Tibial nerve (tissue), 4 donors: ENCODE measurements around the gene OR13H1. TPM values are rescaled to one million over a fixed set of nuclear protein-coding genes. Genes with fewer than 3 reads are reported as not detected.
"Not testable (repeated sequence)": the region's sequence is repeated elsewhere in the genome, so short reads cannot be mapped to it uniquely, and the experiment has no call there.

Source experiments
- DNase-seq, 2 donors: peaks; one replicate each; pipeline ENCODE4 v3.0.0-alpha.2; 2019; ENCODE audit warnings: low spot score in 2 of 2
- H3K27ac ChIP-seq, 4 donors: fragments of 200-600 bp; sonication (generic) in 3 of 4; one replicate each; pipeline ENCODE4 v1.5.1; 2017 to 2019; ENCODE audit warnings: mild to moderate bottlenecking in 1 of 4
- H3K27me3 ChIP-seq, 2 donors: fragments of 200-600 bp; sonication (generic) in 1 of 2; one replicate each; pipeline versions ENCODE4 v1.5.1 to v1.6.0; 2017 to 2019
- H3K36me3 ChIP-seq, 3 donors: fragments of 200-600 bp; sonication (generic); one replicate each; pipeline ENCODE4 v1.5.1; 2018 to 2019
- H3K4me1 ChIP-seq, 4 donors: fragments of 200-600 bp; sonication (generic) in 3 of 4; one replicate each; pipeline ENCODE4 v1.5.1; 2017 to 2019
- H3K4me3 ChIP-seq, 4 donors: fragments of 200-600 bp; sonication (generic) in 3 of 4; one replicate each; pipeline ENCODE4 v1.5.1; 2017 to 2019; ENCODE audit warnings: mild to moderate bottlenecking in 1 of 4, moderate library complexity in 1 of 4
- H3K9me3 ChIP-seq, 4 donors: fragments of 200-600 bp; sonication (generic) in 3 of 4; one replicate each; pipeline ENCODE4 v1.5.1; 2017 to 2019
- CTCF ChIP-seq, 5 experiments: fragments of 200-600 bp in 3 of 5; fragments of 450-650 bp in 2 of 5; sonication (generic) in 3 of 5; IDR thresholded peaks; one replicate each; pipeline ENCODE4 v1.5.1; 2016 to 2019; ENCODE audit warnings: antibody characterized with exemption in 5 of 5, mild to moderate bottlenecking in 3 of 5, moderate library complexity in 2 of 5
- EP300 ChIP-seq, 2 donors: sonication (generic); formaldehyde crosslinking; IDR thresholded peaks; one replicate each; pipeline ENCODE4 v1.6.1; 2017; ENCODE audit warnings: antibody characterized with exemption in 2 of 2, mild to moderate bottlenecking in 1 of 2
- POLR2A ChIP-seq, 2 donors: fragments of 450-650 bp; IDR thresholded peaks; one replicate each; pipeline ENCODE4 v1.6.1; 2017; ENCODE audit warnings: antibody characterized with exemption in 2 of 2, mild to moderate bottlenecking in 2 of 2, moderate library complexity in 2 of 2
- WGBS, 2 donors: methylation state at CpG; one replicate each; pipeline ENCODE4 v1.1.5; 2018; 5-methylcytosine and 5-hydroxymethylcytosine counted together
- total RNA-seq, 4 donors: library from RNA; depleted of rRNA; stranded (reverse); fragments of >200 nt; gene quantifications; one replicate each; pipeline ENCODE4 v1.1.0, GENCODE V29; 2016

OR13H1 gene
- total RNA-seq, 4 donors from 2014 or later, result not detected

GRCh38 chrX:131549011-131549410 lies 5.1 kb downstream of the OR13H1 start:
- Histone ChIP-seq H3K4me1 (no peaks in the 10 kb centered on the region), H3K4me3 (no peak overlapping the region), H3K27me3 (no peaks in the 10 kb centered on the region), H3K9me3 (no peaks in the 10 kb centered on the region), H3K36me3 (no peaks in the 10 kb centered on the region), H3K27ac (no peak overlapping the region)
- 18 to 43% methylated on average over 2 of the region's 2 CpGs for WGBS, 2 donors
- TF ChIP-seq POLR2A (IDR thresholded peaks at IDR 0.05) (no peak), EP300 (IDR thresholded peaks at IDR 0.05) (no peak), CTCF (IDR thresholded peaks at IDR 0.05) (no peak)
- DNase-seq, result no peak

GRCh38 chrX:131552453-131552852 lies 8.6 kb downstream of the OR13H1 start:
- H3K4me3 ChIP-seq, H3K9me3 ChIP-seq, DNase-seq, H3K27me3 ChIP-seq, H3K27ac ChIP-seq, H3K36me3 ChIP-seq, H3K4me1 ChIP-seq: not testable (repeated sequence)
- 84 to 85% methylated on average over 10 of the region's 10 CpGs for WGBS, 2 donors

DNA sequence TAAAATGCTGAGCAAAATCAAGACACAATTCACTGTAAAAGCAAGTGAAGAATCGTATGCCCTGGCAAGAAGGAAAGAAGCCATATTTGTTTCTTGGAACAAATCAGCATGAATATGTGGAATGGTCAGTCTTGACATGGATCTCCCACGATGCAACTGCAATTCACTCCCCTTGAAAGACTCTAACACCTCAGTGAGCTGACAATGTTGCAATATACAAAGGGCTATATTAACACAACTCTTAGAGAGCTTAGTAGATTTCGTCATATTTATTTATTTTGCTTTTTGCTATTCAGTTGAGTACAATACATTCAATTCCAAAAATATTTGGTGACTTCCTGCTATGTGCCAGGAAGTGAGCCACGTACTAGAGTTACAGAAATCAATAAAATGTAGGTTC lies 14.7 kb downstream of the OR13H1 start:
- Histone ChIP-seq H3K27ac (no peak overlapping the region), H3K4me3 (no peak overlapping the region), H3K36me3 (no peaks in the 10 kb centered on the region), H3K4me1 (no peaks in the 10 kb centered on the region), H3K27me3 (no peaks in the 10 kb centered on the region), H3K9me3 (no peaks in the 10 kb centered on the region)
- no peak for DNase-seq
- 69 to 82% methylated on average over 4 of the region's 4 CpGs for WGBS, 2 donors
- TF ChIP-seq CTCF (IDR thresholded peaks at IDR 0.05) (no peak), POLR2A (IDR thresholded peaks at IDR 0.05) (no peak), EP300 (IDR thresholded peaks at IDR 0.05) (no peak)

- H3K27ac ChIP-seq, result no peak overlapping the region
- H3K4me1 ChIP-seq, result no peaks in the 10 kb centered on the region
- TF ChIP-seq CTCF (IDR thresholded peaks at IDR 0.05) (no peak), EP300 (IDR thresholded peaks at IDR 0.05) (no peak), POLR2A (IDR thresholded peaks at IDR 0.05) (no peak)
- DNase-seq, result no peak
- 82 to 83% methylated on average over 2 of the region's 2 CpGs for WGBS, 2 donors
- no peaks in the 10 kb centered on the region for H3K9me3 ChIP-seq
- no peaks in the 10 kb centered on the region for H3K27me3 ChIP-seq
- H3K36me3 ChIP-seq, result no peaks in the 10 kb centered on the region
- no peak overlapping the region for H3K4me3 ChIP-seq
Measured at GRCh38 chrX:131564553-131565229, 20.8 kb downstream of the OR13H1 start.

DNA sequence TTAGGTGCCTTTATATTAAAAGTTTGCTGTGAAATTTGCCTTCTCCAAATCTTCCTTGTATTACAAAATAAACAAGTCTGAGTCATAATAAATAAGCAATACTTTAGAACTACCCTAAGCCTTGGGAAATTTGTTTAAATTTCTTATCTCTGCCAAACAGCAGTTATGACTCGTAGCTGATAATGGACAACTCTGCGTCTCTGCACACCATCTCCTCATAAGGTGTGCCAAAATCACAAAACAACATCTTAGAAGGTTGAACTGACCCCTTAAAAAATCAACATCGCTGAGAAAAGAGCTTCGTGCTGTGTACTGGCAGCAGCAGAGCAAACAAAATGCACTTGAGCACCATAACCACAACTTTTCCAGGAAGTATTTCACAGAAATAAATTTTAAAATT lies 22.0 kb downstream of the OR13H1 start:
- no peaks in the 10 kb centered on the region for H3K27me3 ChIP-seq
- no peak overlapping the region for H3K27ac ChIP-seq
- H3K36me3 ChIP-seq, result no peaks in the 10 kb centered on the region
- no peak for DNase-seq
- H3K9me3 ChIP-seq, result no peaks in the 10 kb centered on the region
- no peak for TF ChIP-seq POLR2A (IDR thresholded peaks at IDR 0.05)
- TF ChIP-seq EP300 (IDR thresholded peaks at IDR 0.05), result no peak
- no peak for TF ChIP-seq CTCF (IDR thresholded peaks at IDR 0.05)
- no peak overlapping the region for H3K4me3 ChIP-seq
- no peaks in the 10 kb centered on the region for H3K4me1 ChIP-seq
- 72 to 76% methylated on average over 4 of the region's 4 CpGs for WGBS, 2 donors

GRCh38 chrX:131571348-131571747 lies 27.5 kb downstream of the OR13H1 start:
- TF ChIP-seq EP300 (IDR thresholded peaks at IDR 0.05) (no peak), CTCF (IDR thresholded peaks at IDR 0.05) (no peak), POLR2A (IDR thresholded peaks at IDR 0.05) (no peak)

More at GRCh38 chrX:131571348-131571747, 27.5 kb downstream of the OR13H1 start:
- H3K9me3 ChIP-seq, result no peaks in the 10 kb centered on the region
- no peaks in the 10 kb centered on the region for H3K4me1 ChIP-seq
- H3K27me3 ChIP-seq, result peaks cover 0 to 5% of the 10 kb centered on the region in 2 donors
- no peak overlapping the region for H3K4me3 ChIP-seq
- DNase-seq, result no peak
- H3K36me3 ChIP-seq, result no peaks in the 10 kb centered on the region
- no peak overlapping the region for H3K27ac ChIP-seq
